ENCODE results near the gene NBEA. TPM values are rescaled to one million over a fixed set of nuclear protein-coding genes. Genes with fewer than 3 reads are reported as not detected.
"Not testable (repeated sequence)": the region's sequence is repeated elsewhere in the genome, so short reads cannot be mapped to it uniquely, and the experiment has no call there.

Gene NBEA
- polyA plus RNA-seq, 1 experiment: 1.3 TPM

DNA sequence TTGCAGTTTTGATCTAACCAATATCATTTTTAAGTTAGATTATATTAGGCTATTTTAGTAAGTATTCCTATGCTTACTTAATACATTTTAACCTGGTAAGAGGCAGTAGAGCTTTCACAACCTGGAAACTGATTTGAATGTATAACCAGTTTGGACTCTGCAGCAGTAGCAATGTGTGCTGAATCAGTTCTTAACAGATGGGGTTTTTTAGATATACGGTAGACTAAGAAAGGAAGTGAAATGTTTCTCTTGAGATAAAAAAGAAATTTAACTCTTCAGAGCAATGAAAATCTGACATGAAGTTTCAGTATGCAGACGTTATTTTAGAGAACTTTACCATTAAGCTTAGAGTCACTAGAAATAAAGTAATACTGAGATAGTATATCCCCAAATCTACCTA lies 2.7 kb downstream of the NBEA start:
- Histone ChIP-seq H3K27me3 (ENCODE audit: control insufficient read depth, insufficient read depth, low read length) (peaks cover 18% of the 10 kb centered on the region), H3K27ac (ENCODE audit: low read depth, low read length) (no peak overlapping the region), H3K9me3 (ENCODE audit: control insufficient read depth, insufficient read depth, low read length) (no peaks in the 10 kb centered on the region; the same call in 1 of the 2 replicates), H3K4me3 (ENCODE audit: low read depth, low read length) (no peak overlapping the region)
- POLR2A ChIA-PET: no interaction called here
- TF ChIP-seq, protein P1, sequence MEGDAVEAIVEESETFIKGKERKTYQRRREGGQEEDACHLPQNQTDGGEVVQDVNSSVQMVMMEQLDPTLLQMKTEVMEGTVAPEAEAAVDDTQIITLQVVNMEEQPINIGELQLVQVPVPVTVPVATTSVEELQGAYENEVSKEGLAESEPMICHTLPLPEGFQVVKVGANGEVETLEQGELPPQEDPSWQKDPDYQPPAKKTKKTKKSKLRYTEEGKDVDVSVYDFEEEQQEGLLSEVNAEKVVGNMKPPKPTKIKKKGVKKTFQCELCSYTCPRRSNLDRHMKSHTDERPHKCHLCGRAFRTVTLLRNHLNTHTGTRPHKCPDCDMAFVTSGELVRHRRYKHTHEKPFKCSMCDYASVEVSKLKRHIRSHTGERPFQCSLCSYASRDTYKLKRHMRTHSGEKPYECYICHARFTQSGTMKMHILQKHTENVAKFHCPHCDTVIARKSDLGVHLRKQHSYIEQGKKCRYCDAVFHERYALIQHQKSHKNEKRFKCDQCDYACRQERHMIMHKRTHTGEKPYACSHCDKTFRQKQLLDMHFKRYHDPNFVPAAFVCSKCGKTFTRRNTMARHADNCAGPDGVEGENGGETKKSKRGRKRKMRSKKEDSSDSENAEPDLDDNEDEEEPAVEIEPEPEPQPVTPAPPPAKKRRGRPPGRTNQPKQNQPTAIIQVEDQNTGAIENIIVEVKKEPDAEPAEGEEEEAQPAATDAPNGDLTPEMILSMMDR (IDR thresholded peaks at IDR 0.05; ENCODE audit: low read depth, low read length): no peak
- CTCF ChIA-PET: no interaction called here
- no peak for DNase-seq (ENCODE audit: low read depth, low spot score)

DNA sequence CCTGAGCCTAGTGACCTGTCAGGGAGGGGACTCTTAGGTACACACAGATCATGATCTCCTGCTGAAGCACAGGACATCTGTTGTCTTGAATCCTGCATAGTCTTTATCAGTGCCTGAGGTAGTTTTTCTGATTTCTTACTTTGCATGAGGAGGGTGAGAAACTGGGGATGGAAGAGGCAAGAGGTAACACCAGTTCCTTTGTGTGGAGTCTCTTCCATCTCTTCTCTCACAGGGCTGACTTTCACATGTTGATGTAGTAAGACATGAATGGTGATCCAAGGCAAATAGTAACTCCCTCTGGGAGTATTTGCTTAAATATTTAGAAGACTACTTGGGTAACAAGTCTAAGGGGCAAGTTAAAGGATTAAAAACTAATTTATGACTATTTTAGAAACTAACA lies 9.5 kb downstream of the NBEA start:
- Histone ChIP-seq H3K9me3 (ENCODE audit: control insufficient read depth, insufficient read depth, low read length) (no peaks in the 10 kb centered on the region), H3K4me3 (ENCODE audit: low read depth, low read length) (no peak overlapping the region), H3K27ac (ENCODE audit: low read depth, low read length) (no peak overlapping the region), H3K27me3 (ENCODE audit: control insufficient read depth, insufficient read depth, low read length) (no peaks in the 10 kb centered on the region)
- DNase-seq (ENCODE audit: low read depth, low spot score): no peak
- TF ChIP-seq, protein P1 (IDR thresholded peaks at IDR 0.05; ENCODE audit: low read depth, low read length): no peak
- CTCF ChIA-PET: no interaction called here
- POLR2A ChIA-PET: no interaction called here

DNA sequence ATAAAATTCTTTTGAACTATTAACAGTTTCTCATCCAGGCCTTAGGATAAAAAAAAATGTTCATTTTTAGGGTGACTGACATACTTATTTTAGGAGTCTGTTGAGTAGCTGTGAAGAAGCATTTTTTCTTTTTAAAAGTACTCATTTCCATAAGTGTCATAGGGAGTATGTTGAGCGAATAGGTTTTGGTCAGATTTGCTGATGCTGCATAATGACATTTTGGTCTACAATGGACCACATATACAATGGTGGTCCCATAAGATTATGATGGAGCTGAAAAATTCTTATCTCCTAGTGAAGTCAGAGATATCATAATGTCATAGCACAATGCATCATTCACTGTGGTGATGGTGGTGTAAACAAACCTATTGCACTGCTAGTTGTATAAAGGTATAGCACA lies 17.4 kb downstream of the NBEA start:
- no peaks in the 10 kb centered on the region for H3K27me3 ChIP-seq (ENCODE audit: control insufficient read depth, insufficient read depth, low read length)
- no peak for DNase-seq (ENCODE audit: low read depth, low spot score)
- CTCF ChIA-PET: no interaction called here
- TF ChIP-seq, protein P1 (IDR thresholded peaks at IDR 0.05; ENCODE audit: low read depth, low read length): no peak
- POLR2A ChIA-PET: no interaction called here
- no peak overlapping the region for H3K27ac ChIP-seq (ENCODE audit: low read depth, low read length)
- no peak overlapping the region for H3K4me3 ChIP-seq (ENCODE audit: low read depth, low read length)
- no peaks in the 10 kb centered on the region for H3K9me3 ChIP-seq (ENCODE audit: control insufficient read depth, insufficient read depth, low read length)

DNA sequence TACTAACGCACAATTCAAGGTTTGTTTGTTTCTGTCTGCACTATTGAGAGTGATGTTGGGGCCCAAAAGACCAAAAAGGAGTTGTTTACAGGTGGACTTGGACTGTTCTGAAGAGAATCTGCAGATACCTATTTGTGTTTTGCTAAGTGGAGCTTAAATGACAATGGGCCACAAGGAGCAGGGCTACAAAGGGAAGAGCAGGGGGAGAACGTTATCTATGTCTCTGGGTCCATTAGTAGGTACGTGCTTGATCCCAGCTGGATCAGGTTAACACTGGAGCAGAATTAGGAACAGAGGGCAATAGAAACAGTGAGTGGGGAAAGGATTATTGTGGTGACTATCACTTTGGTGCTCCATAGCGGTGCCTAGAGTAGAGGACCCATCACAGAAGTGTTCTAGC lies 22.5 kb downstream of the NBEA start:
- Histone ChIP-seq H3K4me3 (ENCODE audit: low read depth, low read length) (no peak overlapping the region), H3K27me3 (ENCODE audit: control insufficient read depth, insufficient read depth, low read length) (no peaks in the 10 kb centered on the region), H3K27ac (ENCODE audit: low read depth, low read length) (no peak overlapping the region), H3K9me3 (ENCODE audit: control insufficient read depth, insufficient read depth, low read length) (no peaks in the 10 kb centered on the region)
- ChIA-PET CTCF (no interaction called here), POLR2A (no interaction called here)
- no peak for DNase-seq (ENCODE audit: low read depth, low spot score)
- TF ChIP-seq, protein P1 (IDR thresholded peaks at IDR 0.05; ENCODE audit: low read depth, low read length): no peak

DNA sequence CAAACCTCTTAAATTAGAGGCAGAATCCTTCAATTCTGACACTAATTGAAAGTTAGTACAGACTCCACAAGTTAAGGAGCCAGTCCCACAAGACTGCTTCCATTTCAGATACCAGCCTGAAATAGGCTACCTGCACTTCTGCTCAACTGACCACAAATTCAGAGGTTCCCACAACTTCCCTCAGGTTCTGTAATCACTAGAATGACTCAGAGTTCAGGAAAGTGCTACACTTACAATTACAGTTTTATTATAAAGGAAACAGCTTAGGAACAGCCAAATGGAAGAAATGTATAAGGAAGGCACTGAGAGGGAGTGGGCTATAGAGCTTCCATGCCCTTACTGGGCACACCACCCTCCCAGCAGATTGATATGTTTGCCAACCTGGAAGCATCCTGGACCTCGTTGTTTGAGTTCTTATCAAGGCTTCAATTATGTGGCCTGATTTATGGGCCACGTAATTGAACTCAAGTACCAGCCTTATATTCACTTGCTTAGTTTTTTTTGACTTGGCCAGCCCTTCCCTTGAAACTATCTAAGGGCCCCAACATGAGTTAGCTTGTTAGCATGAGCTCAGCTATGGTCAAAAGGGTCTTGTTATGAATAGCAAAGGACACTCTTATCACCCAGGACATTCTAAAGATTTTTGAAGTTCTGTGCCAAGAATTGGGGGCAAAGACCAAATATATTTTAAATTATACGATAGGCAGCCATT lies 25.9 kb downstream of the NBEA start:
- ChIA-PET POLR2A (no interaction called here), CTCF (no interaction called here)

DNA sequence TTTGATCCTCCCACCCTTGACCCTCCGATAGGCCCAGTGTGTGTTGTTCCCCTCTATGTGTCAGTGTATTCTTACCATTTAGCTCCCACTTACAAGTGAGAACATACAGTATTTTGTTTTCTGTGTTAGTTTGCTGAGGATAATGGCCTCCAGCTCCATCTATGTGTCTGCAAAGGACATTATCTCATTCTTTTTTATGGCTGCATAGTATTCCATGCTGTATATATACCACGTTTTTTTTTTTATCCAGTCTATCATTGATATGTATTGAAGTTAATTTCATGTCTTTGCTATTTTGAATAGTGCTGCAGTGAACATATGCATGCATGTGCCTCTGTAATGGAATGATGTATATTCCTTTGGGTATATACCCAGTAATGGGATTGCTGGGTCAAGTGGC lies 27.5 kb downstream of the NBEA start:
- H3K4me3 ChIP-seq (ENCODE audit: low read depth, low read length); H3K9me3 ChIP-seq (ENCODE audit: control insufficient read depth, insufficient read depth, low read length); H3K27me3 ChIP-seq (ENCODE audit: control insufficient read depth, insufficient read depth, low read length); DNase-seq (ENCODE audit: low read depth, low spot score); POLR2A ChIA-PET; H3K27ac ChIP-seq (ENCODE audit: low read depth, low read length); CTCF ChIA-PET: not testable (repeated sequence)

More for the DNA sequence above, 25.9 kb downstream of the NBEA start:
- H3K27ac ChIP-seq (ENCODE audit: low read depth, low read length): no peak overlapping the region
- DNase-seq (ENCODE audit: low read depth, low spot score): no peak
- H3K27me3 ChIP-seq (ENCODE audit: control insufficient read depth, insufficient read depth, low read length): no peaks in the 10 kb centered on the region
- no peaks in the 10 kb centered on the region; the same call in 1 of the 2 replicates for H3K9me3 ChIP-seq (ENCODE audit: control insufficient read depth, insufficient read depth, low read length)
- TF ChIP-seq, protein P1 (IDR thresholded peaks at IDR 0.05; ENCODE audit: low read depth, low read length): no peak
- no peak overlapping the region for H3K4me3 ChIP-seq (ENCODE audit: low read depth, low read length)

Data from AG04450 (cell line).